Stimulated activated CD4-positive, alpha-beta T cell treated with anti-CD3 and anti-CD28 coated beads, Interleukin-2, amount 100 ng/mL, for 48 hours (primary cell): ENCODE measurements around the gene THSD7A.

Experiments
- DNase-seq, 2 donors: peaks; one replicate each; pipeline ENCODE4 v3.0.0-alpha.2; 2020

Gene THSD7A

GRCh38 chr7:11376529-11376928 is 455.5 kb downstream of the THSD7A start:
- DNase-seq, result no peak

GRCh38 chr7:11374629-11375028 is 457.4 kb downstream of the THSD7A start:
- no peak for DNase-seq

DNA sequence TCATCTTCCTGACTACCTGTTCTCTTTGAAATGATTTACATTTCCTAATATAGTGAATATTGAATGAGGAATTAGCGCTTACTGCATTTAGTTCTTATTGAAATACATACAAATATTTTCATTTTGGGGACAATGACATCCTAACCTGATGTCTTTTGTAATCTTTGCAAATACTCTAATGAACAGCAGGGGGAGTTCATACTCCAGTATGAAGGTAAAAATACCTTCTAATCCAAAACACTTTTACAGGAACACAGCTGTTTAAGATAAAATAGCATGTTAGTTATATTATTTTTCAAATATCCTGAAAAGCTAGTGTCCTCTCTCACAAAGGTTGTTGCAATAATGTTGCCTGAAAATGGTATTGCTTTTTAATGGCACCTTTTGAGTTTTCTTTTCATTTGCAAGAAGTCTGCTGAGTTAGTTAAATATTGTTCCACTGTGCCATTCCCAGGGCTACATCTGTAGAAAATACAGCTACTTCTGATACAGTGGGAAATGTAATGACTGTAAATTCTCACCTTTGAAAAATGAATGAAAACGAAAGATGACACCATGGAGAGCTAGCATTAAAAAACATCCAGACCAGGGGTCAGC is 458.4 kb downstream of the THSD7A start:
- no peak for DNase-seq

- no peak for DNase-seq
These were observed 462.3 kb downstream of the THSD7A start for GRCh38 chr7:11369696-11370095.

GRCh38 chr7:11366118-11366517 is 465.9 kb downstream of the THSD7A start:
- DNase-seq, result no peak

DNA sequence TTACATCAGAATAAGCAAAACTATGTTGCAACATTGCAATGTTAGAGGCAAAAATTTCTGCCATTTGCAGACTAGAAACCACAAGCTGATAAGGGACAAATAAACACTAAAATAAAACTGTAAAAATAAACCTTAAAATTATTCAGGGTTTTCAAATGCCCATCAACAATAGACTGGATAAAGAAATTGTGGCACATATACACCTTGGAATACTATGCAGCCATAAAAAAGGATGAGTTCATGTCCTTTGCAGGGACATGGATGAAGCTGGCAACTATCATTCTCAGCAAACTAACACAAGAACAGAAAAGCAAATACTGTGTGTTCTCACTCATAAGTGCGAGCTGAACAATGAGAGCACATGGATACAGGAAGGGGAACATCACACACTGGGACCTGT is 473.4 kb downstream of the THSD7A start:
- DNase-seq, result no peak

GRCh38 chr7:11355399-11356005 is 476.5 kb downstream of the THSD7A start:
- DNase-seq, result no peak

DNA sequence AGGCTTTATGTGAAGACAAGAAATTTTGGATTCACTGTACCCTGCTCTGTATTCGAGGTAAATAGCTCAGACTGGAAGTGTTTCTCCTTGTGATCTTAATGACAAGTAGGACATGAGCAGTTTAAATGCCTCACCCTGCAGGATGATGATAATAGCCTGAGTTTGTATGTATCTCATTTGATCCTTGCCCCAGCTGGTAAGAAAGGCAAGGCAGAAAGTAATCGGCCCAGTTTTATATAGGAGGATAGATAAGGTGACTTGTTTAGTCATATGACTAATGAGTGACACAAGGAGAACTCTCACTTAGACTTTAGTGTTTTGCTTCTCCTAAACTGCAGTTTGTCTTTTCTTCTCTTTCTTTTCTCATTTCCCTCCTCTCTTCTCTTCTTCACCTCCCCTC is 485.7 kb downstream of the THSD7A start:
- no peak for DNase-seq

DNA sequence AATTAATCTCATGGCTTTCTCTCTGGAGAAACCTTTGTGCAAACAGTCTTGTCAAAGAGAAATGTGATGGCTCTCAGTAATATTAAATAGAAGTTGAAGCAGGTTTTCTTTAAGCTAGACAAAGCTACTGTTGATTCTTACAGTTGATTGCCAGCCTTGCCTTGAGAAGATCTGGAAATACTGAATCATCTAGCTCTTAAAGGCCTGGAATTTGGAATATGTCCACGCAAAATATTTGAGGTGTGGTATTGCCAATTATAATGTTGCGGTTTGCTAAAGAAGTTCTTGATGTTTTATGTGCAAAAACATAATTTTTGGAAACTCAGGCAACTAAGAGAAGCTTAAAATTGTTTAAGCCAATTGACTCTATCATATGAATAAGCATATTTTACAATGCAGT is 486.4 kb downstream of the THSD7A start:
- DNase-seq, result no peak

GRCh38 chr7:11343818-11344413 is 488.1 kb downstream of the THSD7A start:
- no peak for DNase-seq

DNA sequence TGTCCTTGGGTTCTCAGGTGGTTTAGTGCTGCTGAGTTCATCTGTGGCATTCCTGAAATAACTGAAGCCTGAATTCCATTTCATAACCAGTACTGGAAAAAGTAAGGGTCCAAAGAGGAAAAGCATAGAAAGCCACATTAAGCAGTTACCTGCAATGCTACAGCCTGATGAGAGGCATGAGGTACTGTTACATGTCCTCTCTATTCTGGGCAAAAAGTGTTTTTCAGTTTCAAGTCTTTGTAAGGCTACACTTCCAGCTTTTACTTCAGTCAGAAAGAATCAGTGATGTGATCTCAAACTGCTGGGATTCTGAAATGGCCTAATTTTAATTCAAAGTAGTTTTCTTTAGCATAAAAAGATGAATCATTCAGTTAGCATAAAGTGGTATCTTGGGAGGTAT is 488.9 kb downstream of the THSD7A start:
- DNase-seq, result no peak

GRCh38 chr7:11341285-11341944 is 490.6 kb downstream of the THSD7A start:
- DNase-seq, result no peak

DNA sequence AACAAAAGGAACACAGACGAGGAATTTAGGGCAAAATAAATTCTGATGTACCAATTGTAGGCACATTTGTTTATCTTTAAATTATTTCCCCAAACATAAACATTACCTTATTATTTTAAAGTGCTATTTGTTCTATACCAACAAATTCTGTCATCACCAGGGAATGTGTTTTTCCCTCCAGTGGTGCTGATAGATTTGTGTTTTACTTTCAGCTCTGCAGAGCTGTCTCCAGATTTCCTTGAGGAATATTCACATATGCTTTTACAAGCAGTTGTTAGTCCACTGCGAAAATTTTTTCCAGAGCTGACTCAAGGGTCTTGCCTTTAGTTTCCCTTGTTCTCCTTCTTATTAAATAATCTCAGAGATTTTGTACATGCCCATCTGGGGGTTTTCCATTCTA is 495.6 kb downstream of the THSD7A start:
- no peak for DNase-seq

DNA sequence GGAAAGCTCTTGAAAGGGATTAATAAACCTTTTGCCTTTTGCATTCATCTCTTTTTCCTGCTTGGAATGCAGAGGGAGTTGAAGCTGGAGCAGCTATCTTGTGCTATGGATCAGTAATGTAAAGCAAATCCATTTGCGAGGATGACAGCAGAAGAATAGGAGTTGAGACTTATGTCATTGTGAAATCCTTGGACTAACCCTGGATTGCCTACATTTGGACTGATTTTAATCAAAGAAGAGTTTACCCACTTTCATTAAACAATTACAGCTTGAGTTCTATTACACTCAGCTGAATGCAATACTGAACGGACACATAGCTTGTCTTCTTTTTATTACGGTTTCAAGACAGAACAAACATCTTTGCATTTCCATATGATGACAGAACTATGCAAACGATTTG is 496.1 kb downstream of the THSD7A start:
- DNase-seq, result no peak

GRCh38 chr7:11332865-11333228 is 499.2 kb downstream of the THSD7A start:
- DNase-seq, result no peak

GRCh38 chr7:11332186-11332864 is 499.7 kb downstream of the THSD7A start:
- no peak for DNase-seq

- no peak for DNase-seq
These were observed 500.6 kb downstream of the THSD7A start for GRCh38 chr7:11331128-11332102.

- DNase-seq, result no peak
These were observed 501.3 kb downstream of the THSD7A start for GRCh38 chr7:11330717-11331116.

GRCh38 chr7:11330208-11330607 is 501.8 kb downstream of the THSD7A start:
- no peak for DNase-seq

GRCh38 chr7:11329626-11330025 is 502.4 kb downstream of the THSD7A start:
- no peak for DNase-seq

- DNase-seq, result no peak
These were observed 503.7 kb downstream of the THSD7A start for GRCh38 chr7:11328309-11328708.

DNA sequence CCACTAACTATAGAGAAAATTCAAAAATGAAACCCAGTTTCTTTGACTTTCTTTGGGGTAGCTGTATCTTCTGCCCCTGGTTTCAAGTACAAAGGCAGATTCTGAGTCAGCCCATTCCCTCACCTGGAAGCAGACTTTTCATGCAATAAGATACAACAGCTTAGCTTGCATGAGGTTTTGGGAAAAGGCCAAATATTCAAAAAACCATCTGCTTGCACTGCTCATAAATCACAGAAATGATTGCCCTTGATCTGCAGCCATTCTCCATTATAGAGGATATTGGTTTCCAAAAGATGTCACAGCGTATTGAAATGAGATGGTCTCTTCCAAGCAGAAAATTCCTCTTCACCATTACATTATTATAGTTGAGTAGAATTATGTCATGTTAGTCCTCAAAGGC is 504.4 kb downstream of the THSD7A start:
- no peak for DNase-seq
